GM12878 (cell line): ENCODE data around the gene RIC3.

Experiments
- CREM ChIP-seq: IDR thresholded peaks from 2 replicates; pipeline ENCODE4 v1.6.1; 2014; ENCODE audit warnings: antibody characterized with exemption, low read depth
- EP300 ChIP-seq, 2 experiments: fragments of 150-350 bp in 1 of 2; IDR thresholded peaks; 2 replicates each; pipeline ENCODE4 v1.6.1; 2011 to 2012; ENCODE audit warnings: low read depth in 2 of 2, low read length in 2 of 2, borderline replicate concordance in 1 of 2, improper control_type of control experiment in 1 of 2, inconsistent platforms in 1 of 2; ENCODE audit not compliant: control insufficient read depth in 1 of 2
- HDAC2 ChIP-seq: fragments of 200-600 bp; sonication (generic); IDR thresholded peaks from 2 replicates; pipeline ENCODE4 v1.6.1; 2017
- IKZF1 ChIP-seq: fragments of 450-650 bp; conservative IDR thresholded peaks from 2 replicates; pipeline ENCODE4 v1.6.1; 2017; ENCODE audit warnings: antibody characterized with exemption, mild to moderate bottlenecking
- IRF4 ChIP-seq: IDR thresholded peaks from 2 replicates; pipeline ENCODE4 v1.6.1; 2011; ENCODE audit warnings: low read depth, low read length
- RFX5 ChIP-seq: IDR thresholded peaks from 2 replicates; pipeline ENCODE4 v1.6.1; 2011; ENCODE audit warnings: low read depth, low read length, improper control_type of control experiment
- SMC3 ChIP-seq: IDR thresholded peaks from 2 replicates; pipeline ENCODE4 v1.6.1; 2011; ENCODE audit warnings: low read length, improper control_type of control experiment, borderline replicate concordance
- SPI1 ChIP-seq: IDR thresholded peaks from 2 replicates; pipeline ENCODE4 v1.6.1; 2011; ENCODE audit warnings: low read depth, mild to moderate bottlenecking, low read length, moderate library complexity, borderline replicate concordance; ENCODE audit not compliant: insufficient read depth
- ZNF24 ChIP-seq: fragments of 450-650 bp; IDR thresholded peaks from 2 replicates; pipeline ENCODE4 v1.6.1; 2017; ENCODE audit warnings: antibody characterized with exemption, mild to moderate bottlenecking
- ZNF274 ChIP-seq: IDR thresholded peaks from one replicate; pipeline ENCODE4 v1.8.0; 2011; ENCODE audit not compliant: insufficient read length, insufficient read depth
- TF ChIP-seq, protein P1 (sequence below), 3 experiments: IDR thresholded peaks in 2 of 3; conservative IDR thresholded peaks in 1 of 3; 2 replicates each; pipeline ENCODE4 v1.5.1; 2011; ENCODE audit warnings: low read depth in 3 of 3, low read length in 3 of 3, mild to moderate bottlenecking in 3 of 3, control low read depth in 2 of 3, moderate library complexity in 2 of 3, inconsistent platforms in 1 of 3, mixed read lengths in 1 of 3; ENCODE audit not compliant: control insufficient read depth in 2 of 3, insufficient read depth in 1 of 3; ENCODE audit errors: extremely low read depth in 1 of 3

DNA sequence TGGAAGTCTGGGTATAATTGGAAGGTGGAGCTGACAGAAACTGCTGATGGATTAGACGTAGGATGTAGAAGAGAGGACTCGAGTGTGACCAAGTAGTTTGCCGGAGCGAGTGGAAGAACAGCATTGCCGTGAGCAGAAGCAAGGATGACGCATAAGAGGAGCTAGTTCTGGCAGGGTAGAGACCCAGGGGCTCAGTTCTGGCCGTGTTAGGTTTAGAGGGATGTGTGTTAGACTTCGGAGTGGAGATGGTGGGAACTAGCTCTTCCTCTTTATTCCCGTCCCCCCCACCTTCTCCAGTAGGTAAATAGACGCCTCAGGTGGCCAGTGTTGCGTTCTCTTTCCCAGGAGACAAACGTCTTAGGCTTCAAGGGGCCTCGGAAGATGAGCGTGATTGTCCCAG is 68.7 kb downstream of the RIC3 start:
- no peak for TF ChIP-seq HDAC2
- TF ChIP-seq, protein P1, sequence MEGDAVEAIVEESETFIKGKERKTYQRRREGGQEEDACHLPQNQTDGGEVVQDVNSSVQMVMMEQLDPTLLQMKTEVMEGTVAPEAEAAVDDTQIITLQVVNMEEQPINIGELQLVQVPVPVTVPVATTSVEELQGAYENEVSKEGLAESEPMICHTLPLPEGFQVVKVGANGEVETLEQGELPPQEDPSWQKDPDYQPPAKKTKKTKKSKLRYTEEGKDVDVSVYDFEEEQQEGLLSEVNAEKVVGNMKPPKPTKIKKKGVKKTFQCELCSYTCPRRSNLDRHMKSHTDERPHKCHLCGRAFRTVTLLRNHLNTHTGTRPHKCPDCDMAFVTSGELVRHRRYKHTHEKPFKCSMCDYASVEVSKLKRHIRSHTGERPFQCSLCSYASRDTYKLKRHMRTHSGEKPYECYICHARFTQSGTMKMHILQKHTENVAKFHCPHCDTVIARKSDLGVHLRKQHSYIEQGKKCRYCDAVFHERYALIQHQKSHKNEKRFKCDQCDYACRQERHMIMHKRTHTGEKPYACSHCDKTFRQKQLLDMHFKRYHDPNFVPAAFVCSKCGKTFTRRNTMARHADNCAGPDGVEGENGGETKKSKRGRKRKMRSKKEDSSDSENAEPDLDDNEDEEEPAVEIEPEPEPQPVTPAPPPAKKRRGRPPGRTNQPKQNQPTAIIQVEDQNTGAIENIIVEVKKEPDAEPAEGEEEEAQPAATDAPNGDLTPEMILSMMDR (IDR thresholded peaks at IDR 0.05 in 2 of 3, conservative IDR thresholded peaks at IDR 0.05 in 1 of 3; ENCODE audit: control insufficient read depth in 2 of 3, extremely low read depth in 1 of 3, insufficient read depth in 1 of 3, low read depth in 3 of 3, low read length in 3 of 3): no peak
- no peak for TF ChIP-seq CREM
- no peak for TF ChIP-seq SMC3
- no peak for TF ChIP-seq ZNF274
- TF ChIP-seq SPI1: no peak
- TF ChIP-seq IRF4: no peak
- TF ChIP-seq EP300 (IDR thresholded peaks at IDR 0.05; ENCODE audit: borderline replicate concordance in 1 of 2, control insufficient read depth in 1 of 2, low read depth in 2 of 2, low read length in 2 of 2): no peak
- no peak for TF ChIP-seq IKZF1
- no peak for TF ChIP-seq RFX5
- TF ChIP-seq ZNF24: no peak
